Measurements from ENCODE around the gene CSF3R.

DNA sequence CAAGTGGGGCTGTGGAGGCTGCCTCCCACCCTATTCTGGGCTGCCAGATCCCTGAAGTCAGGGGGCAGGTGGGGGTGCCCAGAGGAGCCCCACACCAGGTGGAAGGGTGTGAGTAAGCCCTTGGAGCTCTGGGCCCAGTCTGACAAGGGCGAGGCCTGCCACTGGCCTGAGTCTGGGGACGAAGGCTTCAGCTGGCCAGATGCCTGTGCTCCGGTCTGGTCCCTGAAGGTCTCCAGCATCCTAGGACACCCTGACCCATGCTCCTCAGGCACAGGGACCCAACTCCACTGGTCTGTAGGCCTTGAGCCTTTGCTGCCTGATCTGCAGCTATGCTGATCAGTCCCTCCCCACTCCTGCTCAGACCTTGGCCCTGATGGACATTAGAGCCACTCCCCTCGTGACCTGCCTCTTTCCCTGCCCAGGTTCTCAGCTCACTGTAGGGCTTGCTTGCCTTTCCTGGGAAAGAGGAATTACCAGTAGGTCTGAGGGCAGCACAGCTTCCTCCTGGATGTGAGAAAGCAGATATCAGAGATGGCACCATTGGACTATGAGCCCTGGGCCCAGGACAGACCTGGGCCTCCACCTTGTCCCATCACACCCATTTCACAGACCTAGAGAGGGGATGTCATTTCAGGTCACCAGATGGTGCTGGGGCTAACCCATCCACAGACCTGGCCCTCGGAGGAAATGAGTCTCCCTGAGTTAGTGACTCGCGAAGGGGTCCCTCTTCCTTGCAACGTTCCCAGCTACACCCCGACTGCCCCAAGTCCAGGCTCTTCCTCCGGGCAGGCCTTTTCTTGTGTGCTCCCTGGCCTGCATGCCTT is 32.8 kb upstream of the CSF3R start:
- TF ChIP-seq, protein P1, sequence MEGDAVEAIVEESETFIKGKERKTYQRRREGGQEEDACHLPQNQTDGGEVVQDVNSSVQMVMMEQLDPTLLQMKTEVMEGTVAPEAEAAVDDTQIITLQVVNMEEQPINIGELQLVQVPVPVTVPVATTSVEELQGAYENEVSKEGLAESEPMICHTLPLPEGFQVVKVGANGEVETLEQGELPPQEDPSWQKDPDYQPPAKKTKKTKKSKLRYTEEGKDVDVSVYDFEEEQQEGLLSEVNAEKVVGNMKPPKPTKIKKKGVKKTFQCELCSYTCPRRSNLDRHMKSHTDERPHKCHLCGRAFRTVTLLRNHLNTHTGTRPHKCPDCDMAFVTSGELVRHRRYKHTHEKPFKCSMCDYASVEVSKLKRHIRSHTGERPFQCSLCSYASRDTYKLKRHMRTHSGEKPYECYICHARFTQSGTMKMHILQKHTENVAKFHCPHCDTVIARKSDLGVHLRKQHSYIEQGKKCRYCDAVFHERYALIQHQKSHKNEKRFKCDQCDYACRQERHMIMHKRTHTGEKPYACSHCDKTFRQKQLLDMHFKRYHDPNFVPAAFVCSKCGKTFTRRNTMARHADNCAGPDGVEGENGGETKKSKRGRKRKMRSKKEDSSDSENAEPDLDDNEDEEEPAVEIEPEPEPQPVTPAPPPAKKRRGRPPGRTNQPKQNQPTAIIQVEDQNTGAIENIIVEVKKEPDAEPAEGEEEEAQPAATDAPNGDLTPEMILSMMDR (IDR thresholded peaks at IDR 0.05): no peak
- TF ChIP-seq POLR2A (IDR thresholded peaks at IDR 0.05) (no peak), POLR2AphosphoS5 (IDR thresholded peaks at IDR 0.05) (no peak)

All from breast epithelium (tissue), 3 donors.